B cell (primary cell): ENCODE measurements around the gene FAAP24.
"Not testable (repeated sequence)": the region's sequence is repeated elsewhere in the genome, so short reads cannot be mapped to it uniquely, and the experiment has no call there.

Experiments used
- EZH2 ChIP-seq: IDR thresholded peaks from 2 replicates; pipeline ENCODE4 v1.6.1; 2012; ENCODE audit warnings: borderline replicate concordance, low read depth, mild to moderate bottlenecking, moderate library complexity, low read length; ENCODE audit not compliant: insufficient read depth, poor library complexity, severe bottlenecking
- TF ChIP-seq, protein P1 (sequence below): fragments of 200-600 bp; IDR thresholded peaks from one replicate; pipeline ENCODE4 v1.8.0; 2022; ENCODE audit warnings: antibody characterized with exemption, mild to moderate bottlenecking

DNA sequence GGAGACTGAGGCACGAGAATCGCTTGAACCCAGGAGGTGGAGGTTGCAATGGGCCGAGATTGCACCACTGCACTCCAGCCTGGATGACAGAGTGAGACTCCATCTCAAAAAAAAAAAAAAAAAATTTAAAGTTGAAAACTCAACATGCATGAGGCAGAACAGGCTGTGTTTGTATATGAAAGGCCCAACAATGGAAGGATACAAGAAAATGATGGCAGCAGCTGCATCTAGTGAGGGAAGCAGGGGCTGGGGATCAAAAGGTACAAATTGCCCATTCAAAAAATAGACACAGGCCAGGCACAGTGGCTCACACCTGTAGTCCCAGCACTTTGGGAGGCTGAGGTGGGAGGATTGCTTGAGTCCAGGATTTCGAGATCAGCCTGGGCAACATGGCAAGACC, 5.8 kb downstream of the FAAP24 start:
- not testable (repeated sequence) for TF ChIP-seq EZH2
- TF ChIP-seq, protein P1, sequence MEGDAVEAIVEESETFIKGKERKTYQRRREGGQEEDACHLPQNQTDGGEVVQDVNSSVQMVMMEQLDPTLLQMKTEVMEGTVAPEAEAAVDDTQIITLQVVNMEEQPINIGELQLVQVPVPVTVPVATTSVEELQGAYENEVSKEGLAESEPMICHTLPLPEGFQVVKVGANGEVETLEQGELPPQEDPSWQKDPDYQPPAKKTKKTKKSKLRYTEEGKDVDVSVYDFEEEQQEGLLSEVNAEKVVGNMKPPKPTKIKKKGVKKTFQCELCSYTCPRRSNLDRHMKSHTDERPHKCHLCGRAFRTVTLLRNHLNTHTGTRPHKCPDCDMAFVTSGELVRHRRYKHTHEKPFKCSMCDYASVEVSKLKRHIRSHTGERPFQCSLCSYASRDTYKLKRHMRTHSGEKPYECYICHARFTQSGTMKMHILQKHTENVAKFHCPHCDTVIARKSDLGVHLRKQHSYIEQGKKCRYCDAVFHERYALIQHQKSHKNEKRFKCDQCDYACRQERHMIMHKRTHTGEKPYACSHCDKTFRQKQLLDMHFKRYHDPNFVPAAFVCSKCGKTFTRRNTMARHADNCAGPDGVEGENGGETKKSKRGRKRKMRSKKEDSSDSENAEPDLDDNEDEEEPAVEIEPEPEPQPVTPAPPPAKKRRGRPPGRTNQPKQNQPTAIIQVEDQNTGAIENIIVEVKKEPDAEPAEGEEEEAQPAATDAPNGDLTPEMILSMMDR = not testable (repeated sequence)
